HCT116 (cell line): Measurements from ENCODE around the gene AADACL4. TPM values are rescaled to one million over a fixed set of nuclear protein-coding genes. Genes with fewer than 3 reads are reported as not detected.
A peak's percentile ranks its signal among the peaks of the same experiment; 100 is the strongest.

ENCODE experiments used
- ATAC-seq: fragments of 200-7000 bp; cut with Tn5 transposase; 2 replicates; pipeline ENCODE4 v1.9.1; 2020; ENCODE audit warnings: mild to moderate bottlenecking, moderate library complexity
- BruUV-seq: library from RNA; stranded (reverse); fragments of 400-500 nt; replicated peaks from 2 replicates; lab custom pipeline; 2021; lab: Mats Ljungman, UMichigan
- CTCF ChIA-PET: fragments of 300-600 bp; sonication (Branson Sonifier 250); formaldehyde crosslinking; loops from one replicate; lab custom pipeline; 2021; ENCODE audit warnings: antibody characterized with exemption; lab: Charles Lee
- POLR2A ChIA-PET: fragments of 300-600, 350-600 bp; sonication (Branson Sonifier 250); formaldehyde crosslinking; loops from one replicate; lab custom pipeline; 2021; ENCODE audit warnings: antibody characterized with exemption; lab: Charles Lee
- RAD21 ChIA-PET, 2 experiments: fragments of 300-600 bp; sonication (Branson Sonifier 250); formaldehyde crosslinking; loops; one replicate each; lab custom pipeline; 2023; ENCODE audit warnings: low total read pairs in 2 of 2; ENCODE audit not compliant: uncharacterized antibody in 2 of 2, unreplicated experiment in 2 of 2, low non-redundant PET in 1 of 2; lab: Charles Lee
- DNase-seq: peaks from one replicate; pipeline ENCODE4 v3.0.0-alpha.2; 2010; ENCODE audit warnings: low read depth, low spot score
- H2AFZ ChIP-seq: fragments of 200-600 bp; shearing (Covaris generic), sonication (generic); 2 replicates; pipeline ENCODE4 v1.6.1; 2017; ENCODE audit warnings: low read depth, mixed run types, mixed read lengths, antibody characterized with exemption, low read length; ENCODE audit not compliant: poor library complexity, severe bottlenecking
- H3K27ac ChIP-seq: 2 replicates; pipeline ENCODE4 v1.5.1; 2012; ENCODE audit warnings: low read depth, low read length
- H3K27me3 ChIP-seq: fragments of 200-600 bp; sonication (generic); 2 replicates; pipeline ENCODE4 v1.6.1; 2016; ENCODE audit warnings: mixed run types, low read length, mixed read lengths; ENCODE audit not compliant: insufficient read depth
- H3K36me3 ChIP-seq, 2 experiments: fragments of 200-500 bp in 1 of 2; fragments of 200-600 bp in 1 of 2; sonication (Bioruptor generic) in 1 of 2; sonication (generic) in 1 of 2; 2 replicates each; pipeline versions ENCODE4 v1.5.1 to v1.6.1; 2014 to 2016; ENCODE audit warnings: low read length in 2 of 2, inconsistent platforms in 1 of 2, mixed read lengths in 1 of 2, mixed run types in 1 of 2; ENCODE audit not compliant: insufficient read depth in 2 of 2, control insufficient read depth in 1 of 2
- H3K4me1 ChIP-seq, 2 experiments: fragments of 200-600 bp in 1 of 2; sonication (generic) in 1 of 2; 2 replicates each; pipeline versions ENCODE4 v1.5.1 to v1.6.1; 2012 to 2017; ENCODE audit warnings: low read length in 2 of 2, inconsistent platforms in 1 of 2, mild to moderate bottlenecking in 1 of 2, mixed read lengths in 1 of 2, mixed run types in 1 of 2, moderate library complexity in 1 of 2; ENCODE audit not compliant: insufficient read depth in 2 of 2, control insufficient read depth in 1 of 2
- H3K4me2 ChIP-seq: fragments of 200-600 bp; sonication (generic); 2 replicates; pipeline ENCODE4 v1.6.1; 2017; ENCODE audit warnings: mixed run types, low read length, mixed read lengths
- H3K4me3 ChIP-seq, 2 experiments: fragments of 200-600 bp in 1 of 2; sonication (generic) in 1 of 2; replicated peaks in 1 of 2; 2 replicates each; pipeline ENCODE4 v1.5.1; 2011 to 2016; ENCODE audit warnings: low read length in 2 of 2, control low read depth in 1 of 2, low read depth in 1 of 2, mild to moderate bottlenecking in 1 of 2, mixed read lengths in 1 of 2, mixed run types in 1 of 2
- H3K79me2 ChIP-seq: fragments of 200-600 bp; sonication (generic); 2 replicates; pipeline ENCODE4 v1.6.1; 2017; ENCODE audit warnings: mild to moderate bottlenecking, mixed run types, low read length, moderate library complexity, mixed read lengths; ENCODE audit not compliant: insufficient read depth
- H3K9ac ChIP-seq: fragments of 200-600 bp; sonication (generic); 2 replicates; pipeline ENCODE4 v1.6.1; 2016; ENCODE audit warnings: low read length, mixed read lengths
- H3K9me2 ChIP-seq: fragments of 200-600 bp; sonication (generic), shearing (Covaris generic); 2 replicates; pipeline ENCODE4 v1.6.1; 2017; ENCODE audit warnings: mixed run types, mild to moderate bottlenecking, moderate library complexity; ENCODE audit not compliant: insufficient read depth
- H3K9me3 ChIP-seq, 2 experiments: fragments of 200-500 bp in 1 of 2; fragments of 200-600 bp in 1 of 2; sonication (Bioruptor generic) in 1 of 2; sonication (generic) in 1 of 2; 2 replicates each; pipeline ENCODE4 v1.6.1; 2014 to 2017; ENCODE audit warnings: low read length in 2 of 2, mixed read lengths in 2 of 2, inconsistent platforms in 1 of 2, low read depth in 1 of 2, mild to moderate bottlenecking in 1 of 2, mixed run types in 1 of 2, moderate library complexity in 1 of 2; ENCODE audit not compliant: control insufficient read depth in 1 of 2, insufficient read depth in 1 of 2
- H4K20me1 ChIP-seq: fragments of 200-600 bp; sonication (generic), shearing (Covaris generic); 2 replicates; pipeline ENCODE4 v1.6.1; 2017; ENCODE audit warnings: mixed run types, mild to moderate bottlenecking, moderate library complexity; ENCODE audit not compliant: insufficient read depth
- CBX3 ChIP-seq: IDR thresholded peaks from 2 replicates; pipeline ENCODE4 v1.6.1; 2012; ENCODE audit warnings: low read depth
- CEBPB ChIP-seq: IDR thresholded peaks from 2 replicates; pipeline ENCODE4 v1.6.1; 2012; ENCODE audit warnings: low read depth
- CTCF ChIP-seq, 3 experiments: fragments of 200-600 bp in 1 of 3; sonication (generic) in 1 of 3; IDR thresholded peaks in 2 of 3; conservative IDR thresholded peaks in 1 of 3; 2 replicates each; pipeline ENCODE4 v1.5.1; 2012 to 2017; ENCODE audit warnings: low read depth in 2 of 3, low read length in 2 of 3, antibody characterized with exemption in 1 of 3, borderline replicate concordance in 1 of 3, control low read depth in 1 of 3, mild to moderate bottlenecking in 1 of 3, mixed read lengths in 1 of 3, mixed run types in 1 of 3, moderate library complexity in 1 of 3; ENCODE audit not compliant: insufficient read depth in 1 of 3
- ELF1 ChIP-seq: IDR thresholded peaks from 2 replicates; pipeline ENCODE4 v1.6.1; 2012; ENCODE audit warnings: low read depth, borderline replicate concordance
- EZH2 ChIP-seq: fragments of 200-600 bp; sonication (generic); IDR thresholded peaks from 2 replicates; pipeline ENCODE4 v1.6.1; 2017; ENCODE audit warnings: antibody characterized with exemption, mixed run types
- FOSL1 ChIP-seq: IDR thresholded peaks from 2 replicates; pipeline ENCODE4 v1.6.1; 2012; ENCODE audit warnings: low read depth
- MAX ChIP-seq: IDR thresholded peaks from 2 replicates; pipeline ENCODE4 v1.6.1; 2012
- POLR2A ChIP-seq: IDR thresholded peaks from 2 replicates; pipeline ENCODE4 v1.7.0; 2011; ENCODE audit warnings: borderline replicate concordance; ENCODE audit not compliant: insufficient read depth, insufficient read length; ENCODE audit errors: extremely low read depth
- REST ChIP-seq: IDR thresholded peaks from 2 replicates; pipeline ENCODE4 v1.6.1; 2012; ENCODE audit warnings: low read depth
- SIN3A ChIP-seq: IDR thresholded peaks from 2 replicates; pipeline ENCODE4 v1.6.1; 2012; ENCODE audit warnings: low read depth
- SP1 ChIP-seq: IDR thresholded peaks from 2 replicates; pipeline ENCODE4 v1.6.1; 2012; ENCODE audit warnings: low read depth
- SRF ChIP-seq: IDR thresholded peaks from 2 replicates; pipeline ENCODE4 v1.6.1; 2012; ENCODE audit warnings: low read depth
- TCF7L2 ChIP-seq: IDR thresholded peaks from 2 replicates; pipeline ENCODE4 v1.7.0; 2011; ENCODE audit warnings: borderline replicate concordance, inconsistent platforms; ENCODE audit not compliant: insufficient read depth, insufficient read length; ENCODE audit errors: extremely low read depth
- YY1 ChIP-seq: IDR thresholded peaks from 2 replicates; pipeline ENCODE4 v1.6.1; 2011; ENCODE audit warnings: low read length, low read depth, moderate library complexity, mild to moderate bottlenecking; ENCODE audit not compliant: insufficient replicate concordance; ENCODE audit errors: extremely low read depth
- ZFX ChIP-seq: fragments of 450-650 bp; IDR thresholded peaks from 2 replicates; pipeline ENCODE4 v1.6.1; 2017
- intact Hi-C: fragments of 100-400 bp; cut with micrococcal nuclease; formaldehyde crosslinking; loops from 2 replicates; pipeline ENCODE4 v1.10.0; 2022
- total RNA-seq: library from RNA; stranded (reverse); gene quantifications from one replicate; pipeline ENCODE4 v1.2.1, GENCODE V29; 2021; ENCODE audit not compliant: unreplicated experiment
- TF ChIP-seq, protein P1 (sequence below): IDR thresholded peaks from 2 replicates; pipeline ENCODE4 v1.6.1; 2012
- TF ChIP-seq, protein P2 (sequence below): IDR thresholded peaks from 2 replicates; pipeline ENCODE4 v1.6.1; 2011; ENCODE audit warnings: mild to moderate bottlenecking, low read length, moderate library complexity; ENCODE audit not compliant: insufficient replicate concordance; ENCODE audit errors: extremely low read depth

AADACL4 gene
- total RNA-seq, 1 experiment from 2014 or later = not detected

DNA sequence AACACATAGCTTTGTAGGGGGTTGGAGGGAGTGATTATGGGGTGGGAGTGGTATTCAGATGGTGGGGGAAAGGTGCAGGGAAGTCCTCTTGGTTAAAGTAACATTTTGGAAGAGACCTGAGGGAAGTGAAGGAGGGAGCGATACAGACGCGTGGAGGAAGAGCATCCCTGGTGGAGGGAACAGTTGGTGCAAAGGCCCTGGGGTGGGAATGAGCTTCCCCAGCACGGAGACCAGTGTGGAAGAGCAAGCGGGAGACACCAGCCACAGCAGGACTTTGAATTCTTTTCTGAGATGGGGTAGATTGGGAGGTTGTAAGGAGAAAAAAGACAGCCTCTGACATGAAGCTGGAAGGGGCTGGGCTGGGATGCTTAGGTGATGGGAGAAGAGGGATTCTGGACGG, 49.4 kb upstream of the AADACL4 start:
- no peak for ATAC-seq
- Histone ChIP-seq H3K4me3 (no peak overlapping the region), H3K79me2 (peaks cover 54% of the 10 kb centered on the region), H3K27me3 (no peaks in the 10 kb centered on the region), H3K9me3 (no peaks in the 10 kb centered on the region), H3K36me3 (no peaks in the 10 kb centered on the region), H4K20me1 (no peaks in the 10 kb centered on the region), H3K9me2 (no peaks in the 10 kb centered on the region), H3K27ac (no peak overlapping the region), H3K9ac (peak overlapping the region; percentile 25; the same call in 1 of the 2 replicates), H3K4me2 (peak overlapping the region; percentile 41; the same call in 1 of the 2 replicates), H2AFZ (no peak overlapping the region), H3K4me1 (peaks cover 35 to 73% of the 10 kb centered on the region in 2 experiments)
- TF ChIP-seq ZFX (no peak), POLR2A (no peak), MAX (no peak), REST (no peak), EZH2 (no peak), SRF (no peak), TCF7L2 (no peak), FOSL1 (no peak), SP1 (no peak), CEBPB (no peak), CTCF (IDR thresholded peaks at IDR 0.05 in 2 of 3, conservative IDR thresholded peaks at IDR 0.05 in 1 of 3; ENCODE audit: borderline replicate concordance in 1 of 3, insufficient read depth in 1 of 3, low read depth in 2 of 3, low read length in 2 of 3) (no peak; a peak in 1 of 6 replicates), YY1 (no peak), ELF1 (no peak), SIN3A (no peak), CBX3 (no peak)
- TF ChIP-seq, protein P1, sequence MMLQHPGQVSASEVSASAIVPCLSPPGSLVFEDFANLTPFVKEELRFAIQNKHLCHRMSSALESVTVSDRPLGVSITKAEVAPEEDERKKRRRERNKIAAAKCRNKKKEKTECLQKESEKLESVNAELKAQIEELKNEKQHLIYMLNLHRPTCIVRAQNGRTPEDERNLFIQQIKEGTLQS = no peak
- TF ChIP-seq, protein P2, sequence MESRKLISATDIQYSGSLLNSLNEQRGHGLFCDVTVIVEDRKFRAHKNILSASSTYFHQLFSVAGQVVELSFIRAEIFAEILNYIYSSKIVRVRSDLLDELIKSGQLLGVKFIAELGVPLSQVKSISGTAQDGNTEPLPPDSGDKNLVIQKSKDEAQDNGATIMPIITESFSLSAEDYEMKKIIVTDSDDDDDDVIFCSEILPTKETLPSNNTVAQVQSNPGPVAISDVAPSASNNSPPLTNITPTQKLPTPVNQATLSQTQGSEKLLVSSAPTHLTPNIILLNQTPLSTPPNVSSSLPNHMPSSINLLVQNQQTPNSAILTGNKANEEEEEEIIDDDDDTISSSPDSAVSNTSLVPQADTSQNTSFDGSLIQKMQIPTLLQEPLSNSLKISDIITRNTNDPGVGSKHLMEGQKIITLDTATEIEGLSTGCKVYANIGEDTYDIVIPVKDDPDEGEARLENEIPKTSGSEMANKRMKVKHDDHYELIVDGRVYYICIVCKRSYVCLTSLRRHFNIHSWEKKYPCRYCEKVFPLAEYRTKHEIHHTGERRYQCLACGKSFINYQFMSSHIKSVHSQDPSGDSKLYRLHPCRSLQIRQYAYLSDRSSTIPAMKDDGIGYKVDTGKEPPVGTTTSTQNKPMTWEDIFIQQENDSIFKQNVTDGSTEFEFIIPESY = no peak
- ChIA-PET RAD21 (no interaction called here), POLR2A (interaction anchor here (0.7 to 0.8 kb wide), 2 partner anchors 25 to 116 kb away, joined by 3 to 6 read pairs; no protein-coding TSS in a partner anchor), CTCF (no interaction called here)
- intact Hi-C loops = no loop called here
- no peak for DNase-seq
- BruUV-seq = no TSS peak
